DND-41 (cell line): ENCODE results near the gene CREB3L1.

Experiments used
- ATAC-seq: fragments of 200-7000 bp; cut with Tn5 transposase; 3 replicates; pipeline ENCODE4 v1.9.1; 2021; ENCODE audit warnings: low read depth; ENCODE audit not compliant: insufficient read depth
- DNase-seq: peaks from one replicate; pipeline ENCODE4 v3.0.0-alpha.2; 2020
- H2AFZ ChIP-seq: 2 replicates; pipeline ENCODE4 v1.6.0; 2012; ENCODE audit warnings: low read depth, low read length
- H3K27ac ChIP-seq: 2 replicates; pipeline ENCODE4 v1.5.1; 2012; ENCODE audit warnings: low read length, inconsistent platforms
- H3K27me3 ChIP-seq: fragments of 200-600 bp; sonication (generic); 2 replicates; pipeline ENCODE4 v1.6.0; 2012; ENCODE audit warnings: low read length, mild to moderate bottlenecking, inconsistent platforms; ENCODE audit not compliant: insufficient read depth, poor library complexity
- H3K36me3 ChIP-seq: 2 replicates; pipeline ENCODE4 v1.5.1; 2012; ENCODE audit warnings: low read length, inconsistent platforms; ENCODE audit not compliant: insufficient read depth
- H3K4me1 ChIP-seq: 2 replicates; pipeline ENCODE4 v1.5.1; 2012; ENCODE audit warnings: mild to moderate bottlenecking, low read length; ENCODE audit not compliant: insufficient read depth
- H3K4me2 ChIP-seq: 2 replicates; pipeline ENCODE4 v1.6.0; 2012; ENCODE audit warnings: mild to moderate bottlenecking, moderate library complexity, low read length, inconsistent platforms; ENCODE audit not compliant: insufficient read depth
- H3K4me3 ChIP-seq, 2 experiments: fragments of 200-600 bp in 1 of 2; shearing (Covaris generic) in 1 of 2; 2 replicates each; pipeline ENCODE4 v1.5.1; 2012 to 2016; ENCODE audit warnings: inconsistent platforms in 2 of 2, low read length in 2 of 2, mild to moderate bottlenecking in 2 of 2, low read depth in 1 of 2, moderate library complexity in 1 of 2
- H3K79me2 ChIP-seq: 2 replicates; pipeline ENCODE4 v1.6.0; 2012; ENCODE audit warnings: low read length, inconsistent platforms; ENCODE audit not compliant: insufficient read depth
- H3K9ac ChIP-seq: 2 replicates; pipeline ENCODE4 v1.6.0; 2012; ENCODE audit warnings: low read depth, mild to moderate bottlenecking, inconsistent platforms, low read length, moderate library complexity
- H3K9me3 ChIP-seq: 2 replicates; pipeline ENCODE4 v1.5.1; 2012; ENCODE audit warnings: low read length, moderate library complexity, mild to moderate bottlenecking, inconsistent platforms; ENCODE audit not compliant: insufficient read depth, severe bottlenecking
- H4K20me1 ChIP-seq: 2 replicates; pipeline ENCODE4 v1.6.0; 2012; ENCODE audit warnings: low read length; ENCODE audit not compliant: insufficient read depth
- EZH2 ChIP-seq: IDR thresholded peaks from 3 replicates; pipeline ENCODE4 v1.6.1; 2012; ENCODE audit warnings: borderline replicate concordance, low read depth, mild to moderate bottlenecking, moderate library complexity, low read length, inconsistent platforms; ENCODE audit not compliant: severe bottlenecking
- TF ChIP-seq, protein P1 (sequence below): IDR thresholded peaks from 2 replicates; pipeline ENCODE4 v1.5.1; 2012; ENCODE audit warnings: borderline replicate concordance, low read length, moderate library complexity, mild to moderate bottlenecking; ENCODE audit not compliant: poor library complexity, severe bottlenecking; ENCODE audit errors: extremely low read depth

Gene CREB3L1

DNA sequence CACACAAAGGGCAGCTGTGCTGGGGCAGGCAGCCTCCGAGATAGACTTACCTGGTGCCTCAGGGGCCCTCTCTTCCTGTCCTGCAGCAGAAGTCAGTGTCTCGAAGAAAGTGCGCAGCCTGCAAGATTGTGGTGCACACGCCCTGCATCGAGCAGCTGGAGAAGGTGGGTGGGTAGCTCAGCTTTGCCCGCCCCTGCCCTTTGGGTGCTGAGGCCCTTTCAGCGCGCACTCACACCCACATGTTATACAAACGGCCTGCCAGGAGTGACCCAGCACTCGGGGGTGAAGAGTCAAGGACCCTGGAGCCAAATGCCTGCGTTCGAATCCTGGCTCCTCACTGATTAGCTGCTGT, 90.4 kb downstream of the CREB3L1 start:
- Histone ChIP-seq H4K20me1 (peaks cover 62% of the 10 kb centered on the region), H3K4me2 (no peak overlapping the region), H3K4me1 (peaks cover 7% of the 10 kb centered on the region), H3K27ac (no peak overlapping the region), H3K27me3 (no peaks in the 10 kb centered on the region), H2AFZ (no peak overlapping the region), H3K9ac (no peak overlapping the region), H3K4me3 (no peak overlapping the region), H3K36me3 (peaks cover 89% of the 10 kb centered on the region), H3K79me2 (peaks cover 65% of the 10 kb centered on the region), H3K9me3 (no peaks in the 10 kb centered on the region)
- ATAC-seq (no peak), DNase-seq (no peak)
- TF ChIP-seq, protein P1, sequence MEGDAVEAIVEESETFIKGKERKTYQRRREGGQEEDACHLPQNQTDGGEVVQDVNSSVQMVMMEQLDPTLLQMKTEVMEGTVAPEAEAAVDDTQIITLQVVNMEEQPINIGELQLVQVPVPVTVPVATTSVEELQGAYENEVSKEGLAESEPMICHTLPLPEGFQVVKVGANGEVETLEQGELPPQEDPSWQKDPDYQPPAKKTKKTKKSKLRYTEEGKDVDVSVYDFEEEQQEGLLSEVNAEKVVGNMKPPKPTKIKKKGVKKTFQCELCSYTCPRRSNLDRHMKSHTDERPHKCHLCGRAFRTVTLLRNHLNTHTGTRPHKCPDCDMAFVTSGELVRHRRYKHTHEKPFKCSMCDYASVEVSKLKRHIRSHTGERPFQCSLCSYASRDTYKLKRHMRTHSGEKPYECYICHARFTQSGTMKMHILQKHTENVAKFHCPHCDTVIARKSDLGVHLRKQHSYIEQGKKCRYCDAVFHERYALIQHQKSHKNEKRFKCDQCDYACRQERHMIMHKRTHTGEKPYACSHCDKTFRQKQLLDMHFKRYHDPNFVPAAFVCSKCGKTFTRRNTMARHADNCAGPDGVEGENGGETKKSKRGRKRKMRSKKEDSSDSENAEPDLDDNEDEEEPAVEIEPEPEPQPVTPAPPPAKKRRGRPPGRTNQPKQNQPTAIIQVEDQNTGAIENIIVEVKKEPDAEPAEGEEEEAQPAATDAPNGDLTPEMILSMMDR: no peak
- TF ChIP-seq EZH2: no peak

DNA sequence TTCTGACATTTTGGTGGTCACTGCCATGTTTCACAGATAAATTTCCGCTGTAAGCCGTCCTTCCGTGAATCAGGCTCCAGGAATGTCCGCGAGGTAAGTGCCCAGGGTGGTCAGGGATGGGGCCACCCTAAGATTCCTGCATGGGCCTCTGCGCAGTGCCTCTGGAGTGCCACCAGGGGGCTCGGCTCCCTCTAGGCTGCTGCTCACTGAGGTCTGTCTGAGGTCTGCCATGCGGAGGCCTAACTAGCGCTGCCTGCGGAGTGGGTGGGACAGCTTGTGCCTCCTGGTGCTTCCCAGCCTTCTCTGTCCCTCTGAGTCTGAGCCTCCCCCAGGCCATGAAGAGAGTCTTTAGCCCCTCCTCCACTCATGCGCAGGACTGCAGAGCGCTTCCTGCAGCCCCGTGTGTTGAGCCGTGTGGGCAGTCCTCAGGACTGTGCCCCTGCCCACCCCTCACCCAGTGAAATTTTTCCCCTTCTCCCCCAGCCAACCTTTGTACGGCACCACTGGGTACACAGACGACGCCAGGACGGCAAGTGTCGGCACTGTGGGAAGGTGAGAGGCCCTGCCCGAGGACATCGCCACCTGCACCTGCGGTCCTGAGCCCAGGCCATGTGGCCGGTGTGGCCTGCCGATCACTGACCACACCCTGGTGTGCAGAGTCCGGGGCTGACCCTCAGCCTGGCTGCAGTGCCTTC, 92.1 kb downstream of the CREB3L1 start:
- no peaks in the 10 kb centered on the region for H3K9me3 ChIP-seq
- no peak overlapping the region for H3K9ac ChIP-seq
- no peak overlapping the region for H2AFZ ChIP-seq
- peaks cover 49% of the 10 kb centered on the region for H4K20me1 ChIP-seq
- peaks cover 47% of the 10 kb centered on the region for H3K79me2 ChIP-seq
- no peaks in the 10 kb centered on the region for H3K4me1 ChIP-seq
- peak overlapping the region; percentile 44; the same call in 1 of the 2 replicates for H3K27ac ChIP-seq
- DNase-seq: peak; percentile 65
- peaks cover 85% of the 10 kb centered on the region for H3K36me3 ChIP-seq
- TF ChIP-seq, protein P1: peak; percentile 90
- no peak for TF ChIP-seq EZH2
- ATAC-seq: peak; percentile 77
- no peaks in the 10 kb centered on the region for H3K27me3 ChIP-seq
- H3K4me3 ChIP-seq: no peak overlapping the region
- no peak overlapping the region for H3K4me2 ChIP-seq

DNA sequence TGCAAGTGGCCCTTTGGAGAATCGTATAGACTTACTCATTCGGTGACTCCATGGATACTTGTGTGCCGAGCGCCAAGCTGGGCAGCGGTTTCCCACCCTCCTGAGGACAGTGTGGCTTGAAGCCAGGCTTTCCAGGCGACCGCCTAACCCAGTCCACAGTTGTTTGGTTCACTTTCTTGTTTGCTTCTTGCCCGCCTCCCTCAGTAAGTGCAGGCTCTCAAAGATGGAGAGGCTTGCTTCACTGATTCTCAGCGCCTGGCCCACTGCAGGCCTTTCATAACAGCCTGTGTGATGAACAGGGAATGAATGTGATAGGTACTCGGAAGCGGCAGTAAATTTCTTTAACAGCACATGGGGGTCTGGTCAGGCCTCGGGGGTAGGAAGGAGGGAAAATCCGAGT, 92.8 kb downstream of the CREB3L1 start:
- no peak overlapping the region for H3K9ac ChIP-seq
- ATAC-seq (no peak), DNase-seq (no peak)
- H3K4me3 ChIP-seq: no peak overlapping the region
- H2AFZ ChIP-seq: no peak overlapping the region
- H3K4me1 ChIP-seq: no peaks in the 10 kb centered on the region
- H3K27me3 ChIP-seq: no peaks in the 10 kb centered on the region
- H3K9me3 ChIP-seq: no peaks in the 10 kb centered on the region
- H3K27ac ChIP-seq: 0 out of 2 replicates have a peak overlapping the region, but pooled peaks have one; percentile 44
- TF ChIP-seq EZH2: no peak
- TF ChIP-seq, protein P1: no peak
- H3K79me2 ChIP-seq: peaks cover 41% of the 10 kb centered on the region
- H3K36me3 ChIP-seq: peaks cover 87% of the 10 kb centered on the region
- peaks cover 45% of the 10 kb centered on the region for H4K20me1 ChIP-seq
- H3K4me2 ChIP-seq: no peak overlapping the region
